ENCODE data around the gene MTMR3.
"Not testable (repeated sequence)": the region's sequence is repeated elsewhere in the genome, so short reads cannot be mapped to it uniquely, and the experiment has no call there.

MTMR3 gene

GRCh38 chr22:29972121-29972520, 89.1 kb downstream of the MTMR3 start:
- DNase-seq = no peak

GRCh38 chr22:29973269-29973668, 90.3 kb downstream of the MTMR3 start:
- no peak for DNase-seq

DNA sequence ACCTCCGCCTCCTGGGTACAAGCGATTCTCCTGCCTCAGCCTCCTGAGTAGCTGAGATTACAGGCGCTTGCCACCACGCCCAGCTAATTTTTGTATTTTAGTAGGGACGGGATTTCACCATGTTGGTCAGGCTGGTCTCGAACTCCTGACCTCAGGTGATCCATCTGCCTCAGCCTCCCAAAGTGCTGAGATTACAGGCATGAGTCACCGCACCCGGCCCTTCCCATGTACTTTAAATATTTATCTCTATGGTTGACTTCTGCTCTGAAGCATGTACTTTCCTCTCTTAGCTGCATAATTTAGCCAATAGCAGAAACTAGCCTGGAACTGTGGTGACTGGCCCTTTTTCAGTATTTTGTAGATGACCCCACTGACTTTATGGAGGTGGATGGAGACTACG, 90.7 kb downstream of the MTMR3 start:
- DNase-seq = not testable (repeated sequence)

- no peak for DNase-seq
Measured at GRCh38 chr22:29975494-29975893, 92.5 kb downstream of the MTMR3 start.

DNA sequence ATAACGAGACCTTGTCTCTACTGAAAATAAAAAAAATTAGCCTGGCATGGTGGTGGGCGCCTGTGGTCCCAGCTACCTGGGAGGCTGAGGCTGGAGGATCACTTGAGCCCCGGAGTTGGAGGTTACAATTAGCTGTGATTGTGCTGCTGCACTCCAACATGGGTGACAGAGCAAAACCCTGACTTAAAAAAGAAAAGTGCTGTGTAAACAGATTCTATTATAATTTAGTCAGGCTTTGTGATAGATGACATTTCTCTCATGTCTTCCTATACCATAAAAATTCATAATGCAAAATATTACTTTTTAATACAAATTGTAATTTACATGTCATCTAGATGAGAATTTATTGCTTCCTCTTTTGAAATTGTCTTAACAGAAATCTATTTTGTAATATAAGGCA, 94.1 kb downstream of the MTMR3 start:
- no peak for DNase-seq

DNA sequence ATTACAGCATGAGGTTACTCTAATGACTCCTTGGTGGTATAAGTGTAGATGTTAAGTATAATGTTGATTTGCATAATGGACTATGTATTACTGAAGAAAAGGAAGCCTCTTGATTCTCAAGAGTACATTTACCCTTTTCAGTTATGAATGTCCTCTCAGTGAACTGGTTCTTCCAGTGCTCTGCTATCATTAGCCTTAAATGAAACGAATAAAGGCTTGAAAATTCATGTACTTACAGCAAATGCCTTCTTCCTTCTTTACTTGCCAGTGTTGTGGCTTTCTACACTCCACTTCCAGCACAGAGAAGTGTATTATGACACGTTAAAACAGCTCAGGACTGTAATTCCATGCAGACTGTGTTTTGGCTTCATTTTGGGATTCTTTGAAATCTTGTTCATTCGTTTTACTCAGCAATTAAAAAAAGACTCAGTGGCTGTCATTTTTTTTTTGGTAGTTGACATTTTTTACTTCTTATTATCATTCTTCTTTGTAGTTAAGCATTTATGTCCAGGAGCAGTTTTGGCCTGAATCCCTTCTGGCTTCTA, 96.9 kb downstream of the MTMR3 start:
- no peak for DNase-seq

GRCh38 chr22:29983296-29983917, 100.4 kb downstream of the MTMR3 start:
- no peak for DNase-seq

DNA sequence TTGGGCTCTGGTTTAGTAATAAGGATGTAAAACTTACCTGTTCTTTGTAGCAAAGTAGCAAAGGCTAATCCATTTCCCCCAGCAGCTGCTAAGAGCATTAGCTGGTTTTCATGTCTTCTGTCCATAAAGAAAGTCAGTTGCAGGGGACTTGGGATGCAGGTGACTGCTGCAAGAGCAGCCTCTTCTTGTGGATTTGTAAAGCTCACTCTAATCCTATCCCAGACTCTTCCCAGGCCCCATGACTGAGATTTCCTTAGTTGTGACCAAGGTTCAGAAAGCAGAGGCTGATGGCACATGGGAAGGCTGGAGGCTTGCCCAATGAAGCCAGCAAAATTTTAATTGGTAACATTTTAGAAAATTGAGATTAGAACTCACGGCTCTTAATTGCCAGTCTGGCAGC, 102.9 kb downstream of the MTMR3 start:
- DNase-seq = no peak

DNA sequence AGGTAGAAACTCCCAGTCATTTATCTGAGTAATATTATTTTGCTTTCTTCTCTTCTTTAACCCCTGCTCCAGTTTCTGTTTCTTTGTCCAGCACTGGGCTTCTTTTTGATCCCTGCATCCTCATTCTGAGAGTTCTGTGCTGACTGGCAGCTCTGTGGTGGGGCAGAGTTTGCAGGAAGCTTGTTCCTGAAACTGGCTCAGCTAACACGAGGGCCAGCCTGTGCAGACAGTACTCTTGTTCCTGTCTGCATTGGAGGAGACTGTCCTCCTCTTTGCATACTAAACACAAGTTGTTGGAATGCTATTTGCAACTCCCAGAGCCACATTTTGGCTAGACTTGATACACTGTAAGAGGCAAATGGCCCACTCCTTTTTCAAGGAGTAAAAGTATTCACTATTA, 104.2 kb downstream of the MTMR3 start:
- DNase-seq = no peak

DNA sequence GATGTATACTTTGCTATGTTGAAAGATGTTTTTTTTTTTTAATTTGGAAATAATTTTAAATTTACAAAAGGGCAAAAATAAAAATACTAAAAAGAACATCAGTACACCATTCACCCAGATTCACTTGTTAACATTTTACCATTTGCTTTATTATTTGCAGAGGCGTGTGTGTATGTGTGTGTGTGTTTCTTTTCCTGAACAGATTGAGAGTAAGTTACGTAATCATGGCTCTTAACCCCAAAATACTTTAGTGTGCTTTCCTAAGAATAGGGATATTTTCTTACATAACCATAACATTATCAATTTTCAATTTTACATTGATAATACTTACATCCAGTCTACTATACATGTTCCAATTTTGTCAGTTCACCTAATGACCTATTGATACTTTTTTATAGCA, 105.7 kb downstream of the MTMR3 start:
- no peak for DNase-seq

- no peak for DNase-seq
Measured at GRCh38 chr22:29989446-29989845, 106.5 kb downstream of the MTMR3 start.

GRCh38 chr22:29992341-29993275, 109.6 kb downstream of the MTMR3 start:
- DNase-seq = no peak

DNA sequence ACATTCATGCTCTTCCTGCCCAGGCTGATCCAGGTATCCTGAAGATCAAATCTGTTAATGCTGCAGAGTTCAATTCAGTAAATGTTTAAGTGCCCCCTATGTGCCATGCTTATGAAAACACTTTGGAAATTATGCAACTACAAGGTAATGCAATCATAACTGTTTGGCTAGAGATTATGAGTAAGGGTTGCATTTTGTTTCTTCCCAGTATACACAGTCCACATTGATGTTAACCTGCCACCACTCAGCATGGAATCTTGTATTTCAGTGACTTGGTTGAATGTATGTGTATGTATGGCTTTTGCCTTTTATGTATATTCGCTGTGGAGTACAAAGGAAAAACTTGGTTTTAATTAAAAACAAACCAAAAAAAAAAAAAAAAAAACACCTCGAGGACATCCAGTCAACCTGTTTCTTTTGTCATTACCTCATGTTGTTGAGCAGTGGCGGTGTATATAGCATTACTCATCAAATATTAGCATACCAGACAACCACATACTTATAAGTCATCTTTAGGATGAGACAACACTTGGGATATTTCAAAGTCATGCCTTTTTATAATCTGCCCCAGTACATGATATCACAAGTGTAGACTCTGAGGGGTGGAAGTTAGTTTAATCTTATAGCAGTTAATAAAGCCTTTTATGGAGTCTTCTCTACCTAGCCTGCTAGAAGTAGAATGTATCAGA, 111.2 kb downstream of the MTMR3 start:
- peak in 1 of 2 experiments; percentile 7 for DNase-seq

DNA sequence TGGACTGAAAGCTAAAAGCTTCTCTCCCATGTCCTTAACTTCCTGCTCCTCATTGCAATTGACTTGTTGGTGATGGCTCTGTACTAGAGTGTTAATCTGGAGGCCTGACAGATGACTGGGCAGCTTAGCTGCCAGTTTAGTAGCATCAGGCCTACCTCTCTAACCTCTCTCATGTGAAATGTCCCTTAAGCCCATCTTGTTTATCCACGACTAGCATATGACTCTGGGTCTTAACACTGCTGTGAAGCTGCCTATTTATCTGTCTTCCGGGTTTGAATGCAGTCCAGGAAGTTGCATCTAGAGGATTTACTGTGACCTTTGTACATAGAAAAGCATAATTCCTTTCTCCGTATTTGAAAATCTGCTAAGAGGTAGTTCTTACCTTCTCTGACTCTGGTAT, 112.0 kb downstream of the MTMR3 start:
- DNase-seq = no peak

DNA sequence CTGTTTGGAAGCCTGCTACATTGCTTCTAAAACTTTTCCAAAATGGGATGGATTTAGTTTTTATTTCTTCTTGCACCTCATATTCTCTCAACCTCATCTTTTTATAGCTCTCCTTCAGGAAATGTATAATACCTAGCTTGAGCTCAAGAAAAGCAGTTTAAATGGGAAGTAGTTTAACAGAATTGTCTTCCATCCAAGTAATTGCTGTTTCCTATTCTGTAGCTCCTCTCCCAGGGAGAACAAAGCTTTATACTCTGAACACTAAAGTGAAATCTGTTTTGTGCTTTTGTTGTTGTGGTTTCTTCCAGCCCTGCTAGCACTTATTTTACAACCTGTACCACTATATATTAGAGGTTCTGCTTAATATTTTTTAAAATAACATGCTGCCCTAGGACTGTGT, 114.1 kb downstream of the MTMR3 start:
- no peak for DNase-seq

DNA sequence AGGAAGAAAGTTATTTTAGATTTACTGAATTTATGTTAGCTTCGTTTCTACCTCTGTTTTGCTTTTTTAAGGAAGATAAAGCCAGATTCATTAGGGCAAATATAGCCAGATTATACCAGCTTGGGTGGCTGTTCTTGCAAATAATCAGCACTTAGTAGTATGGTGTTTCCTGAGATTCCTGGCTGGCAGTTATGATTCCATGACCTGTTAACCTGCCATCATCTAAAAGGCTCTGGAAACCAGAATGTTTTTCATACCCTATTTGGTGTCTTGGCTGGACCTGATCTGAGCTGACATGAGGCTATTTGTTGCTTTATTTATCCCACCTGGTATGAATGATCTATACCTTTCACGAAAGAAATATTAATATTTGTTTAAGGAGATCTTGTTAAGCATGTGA, 114.5 kb downstream of the MTMR3 start:
- no peak for DNase-seq

DNA sequence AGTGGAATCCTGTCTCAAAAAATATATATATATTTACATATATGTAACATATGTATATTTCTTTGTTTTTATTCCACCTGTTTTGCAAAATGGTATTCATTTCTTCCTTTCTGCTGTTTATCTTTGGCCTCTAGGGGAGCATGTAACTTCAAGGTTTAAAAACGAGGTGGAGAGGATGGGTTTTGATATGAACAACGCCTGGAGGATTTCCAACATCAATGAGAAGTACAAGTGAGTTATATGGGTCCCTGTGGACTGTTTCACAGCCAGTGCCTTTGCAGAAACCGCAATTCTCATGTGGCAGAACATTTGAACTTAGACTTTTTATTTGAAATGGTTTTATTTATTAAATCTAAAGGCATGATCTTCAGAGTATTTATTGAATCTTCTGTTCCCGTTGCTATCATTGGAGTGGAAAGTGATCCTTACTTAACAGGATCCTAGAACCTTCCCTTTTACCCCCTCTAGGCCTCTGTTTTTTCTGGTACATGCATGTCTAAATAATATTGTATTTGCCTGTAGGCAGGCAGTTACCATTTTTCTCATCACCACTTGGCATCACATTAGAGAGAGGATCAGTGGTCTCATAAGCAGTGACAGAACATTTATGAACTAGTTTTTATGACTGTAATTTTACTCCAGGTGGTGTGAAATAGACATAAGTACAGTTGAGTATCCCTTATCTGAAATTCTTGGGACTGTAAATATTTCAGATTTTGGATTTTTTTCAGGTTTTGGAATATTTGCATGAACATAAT, 115.8 kb downstream of the MTMR3 start:
- DNase-seq = no peak

DNA sequence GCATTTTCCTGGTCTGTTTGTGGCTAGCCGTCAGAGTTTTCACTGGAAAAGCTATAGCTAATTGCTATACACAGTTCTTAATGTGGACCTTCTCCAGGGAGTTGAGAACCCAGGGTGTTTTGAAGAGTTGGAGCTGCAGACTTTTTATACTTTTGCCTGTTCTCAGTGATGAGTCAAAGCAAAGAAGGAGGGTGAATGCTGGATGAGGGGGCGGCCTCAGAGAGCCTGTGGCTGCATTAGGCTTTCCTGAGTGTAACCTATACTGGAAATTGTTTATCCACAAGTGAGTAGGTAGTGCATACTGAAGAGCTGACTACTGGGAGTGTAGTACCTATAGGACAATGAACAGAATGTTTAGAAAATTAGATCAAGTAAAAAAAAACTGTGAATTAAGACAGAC, 117.6 kb downstream of the MTMR3 start:
- no peak for DNase-seq

GRCh38 chr22:30001459-30001858, 118.5 kb downstream of the MTMR3 start:
- DNase-seq = no peak

- no peak for DNase-seq
Measured at GRCh38 chr22:30002861-30003486, 120.0 kb downstream of the MTMR3 start.

GRCh38 chr22:30004101-30004500, 121.1 kb downstream of the MTMR3 start:
- DNase-seq = no peak

GRCh38 chr22:30004694-30005093, 121.7 kb downstream of the MTMR3 start:
- peak in 1 of 2 experiments; percentile 4 for DNase-seq

All from NCI-H2081 (cell line).